ENCODE measurements around the gene AXIN2. TPM values are rescaled to one million over a fixed set of nuclear protein-coding genes. Genes with fewer than 3 reads are reported as not detected.
A peak's percentile ranks its signal among the peaks of the same experiment; 100 is the strongest.

Gene AXIN2
- total RNA-seq, 2 donors from 2014 or later: 5.4 to 16.2 TPM

- Histone ChIP-seq H3K27me3 (no peaks in the 10 kb centered on the region), H3K4me1 (peaks cover 35% of the 10 kb centered on the region), H3K36me3 (replicated peaks in 1 of 2; ENCODE audit: insufficient read depth in 1 of 2, low read depth in 2 of 2) (no peaks in the 10 kb centered on the region), H3K4me3 (no peak overlapping the region), H3K9me3 (no peaks in the 10 kb centered on the region), H3K27ac (peak overlapping the region in 3 of 4 donors; percentile 23 to 57 (median 33))
- intact Hi-C loops (cut with DNase I): no loop called here
- TF ChIP-seq CTCF (IDR thresholded peaks at IDR 0.05) (no peak), POLR2A (IDR thresholded peaks at IDR 0.05) (no peak)
- WGBS, 2 donors: 20 to 22% methylated on average over 5 of the region's 5 CpGs
- ATAC-seq: peak; percentile 68
- DNase-seq: peak; percentile 60 to 79 (median 66)
These were observed 14.2 kb downstream of the AXIN2 start for GRCh38 chr17:65547253-65547670.

- H3K4me1 ChIP-seq: peaks cover 31% of the 10 kb centered on the region
- no peak overlapping the region for H3K4me3 ChIP-seq
- DNase-seq (no peak), ATAC-seq (no peak)
- peak overlapping the region in 3 of 4 donors; percentile 23 to 57 (median 33) for H3K27ac ChIP-seq
- H3K36me3 ChIP-seq (replicated peaks in 1 of 2; ENCODE audit: insufficient read depth in 1 of 2, low read depth in 2 of 2): no peaks in the 10 kb centered on the region
- TF ChIP-seq CTCF (IDR thresholded peaks at IDR 0.05) (no peak), POLR2A (IDR thresholded peaks at IDR 0.05) (no peak)
- H3K9me3 ChIP-seq: no peaks in the 10 kb centered on the region
- WGBS, 2 donors: 89 to 92% methylated on average over 4 of the region's 4 CpGs
- intact Hi-C loops (cut with DNase I): no loop called here
- H3K27me3 ChIP-seq: no peaks in the 10 kb centered on the region
These were observed 14.9 kb downstream of the AXIN2 start for GRCh38 chr17:65546579-65546978.

- no peaks in the 10 kb centered on the region for H3K27me3 ChIP-seq
- ATAC-seq (no peak), DNase-seq (no peak)
- TF ChIP-seq CTCF (IDR thresholded peaks at IDR 0.05) (no peak), POLR2A (IDR thresholded peaks at IDR 0.05) (no peak)
- no peaks in the 10 kb centered on the region for H3K9me3 ChIP-seq
- no peaks in the 10 kb centered on the region for H3K36me3 ChIP-seq (replicated peaks in 1 of 2; ENCODE audit: insufficient read depth in 1 of 2, low read depth in 2 of 2)
- intact Hi-C loops (cut with DNase I): no loop called here
- H3K4me1 ChIP-seq: peaks cover 27% of the 10 kb centered on the region
- H3K27ac ChIP-seq: no peak overlapping the region
- WGBS, 2 donors: 90 to 91% methylated on average over 17 of the region's 17 CpGs
- no peak overlapping the region for H3K4me3 ChIP-seq
These were observed 15.5 kb downstream of the AXIN2 start for GRCh38 chr17:65545705-65546523.

- H3K4me1 ChIP-seq: peaks cover 27% of the 10 kb centered on the region
- intact Hi-C loops (cut with DNase I): no loop called here
- DNase-seq (no peak), ATAC-seq (no peak)
- H3K27ac ChIP-seq: no peak overlapping the region
- H3K9me3 ChIP-seq: no peaks in the 10 kb centered on the region
- H3K4me3 ChIP-seq: no peak overlapping the region
- H3K27me3 ChIP-seq: no peaks in the 10 kb centered on the region
- WGBS, 2 donors: 92 to 96% methylated on average over 11 of the region's 11 CpGs
- no peaks in the 10 kb centered on the region for H3K36me3 ChIP-seq (replicated peaks in 1 of 2; ENCODE audit: insufficient read depth in 1 of 2, low read depth in 2 of 2)
- TF ChIP-seq CTCF (IDR thresholded peaks at IDR 0.05): no peak
- no peak for TF ChIP-seq POLR2A (IDR thresholded peaks at IDR 0.05)
These were observed 16.8 kb downstream of the AXIN2 start for GRCh38 chr17:65544672-65545071.

- Histone ChIP-seq H3K27ac (no peak overlapping the region), H3K36me3 (replicated peaks in 1 of 2; ENCODE audit: insufficient read depth in 1 of 2, low read depth in 2 of 2) (peaks cover 0 to 3% of the 10 kb centered on the region in 2 donors), H3K4me3 (no peak overlapping the region), H3K27me3 (no peaks in the 10 kb centered on the region), H3K9me3 (no peaks in the 10 kb centered on the region), H3K4me1 (peaks cover 24% of the 10 kb centered on the region)
- DNase-seq: no peak
- no peak for TF ChIP-seq POLR2A (IDR thresholded peaks at IDR 0.05)
- TF ChIP-seq CTCF (IDR thresholded peaks at IDR 0.05): no peak
- ATAC-seq: no peak
- intact Hi-C loops (cut with DNase I): no loop called here
These were observed 18.8 kb downstream of the AXIN2 start for GRCh38 chr17:65542610-65543009.
